SK-N-SH (cell line): ENCODE measurements around the gene SMAP1.

ENCODE experiments used
- EP300 ChIP-seq, 2 experiments: IDR thresholded peaks; 2 replicates each; pipeline versions ENCODE4 v1.4.0 to v1.6.1; 2012; ENCODE audit warnings: borderline replicate concordance in 1 of 2, low read depth in 1 of 2, low read length in 1 of 2
- IRF3 ChIP-seq: fragments of 150-350 bp; IDR thresholded peaks from 2 replicates; pipeline ENCODE4 v1.6.1; 2016; ENCODE audit warnings: mild to moderate bottlenecking, low read depth, low read length
- MEF2A ChIP-seq: IDR thresholded peaks from 2 replicates; pipeline ENCODE4 v1.4.0; 2012; ENCODE audit warnings: low read depth, borderline replicate concordance
- MXI1 ChIP-seq: IDR thresholded peaks from 2 replicates; pipeline ENCODE4 v1.6.1; 2012; ENCODE audit warnings: mild to moderate bottlenecking, low read depth, low read length, improper control_type of control experiment
- NRF1 ChIP-seq: IDR thresholded peaks from 2 replicates; pipeline ENCODE4 v1.6.1; 2012; ENCODE audit warnings: low read depth, mild to moderate bottlenecking, low read length
- POLR2AphosphoS5 ChIP-seq: IDR thresholded peaks from 2 replicates; pipeline ENCODE4 v1.6.1; 2012; ENCODE audit warnings: low read depth, low read length
- RAD21 ChIP-seq: IDR thresholded peaks from 2 replicates; pipeline ENCODE4 v1.6.1; 2012; ENCODE audit warnings: mild to moderate bottlenecking, low read length
- YY1 ChIP-seq: IDR thresholded peaks from 2 replicates; pipeline ENCODE4 v1.4.0; 2012; ENCODE audit warnings: low read depth, mild to moderate bottlenecking
- TF ChIP-seq, protein P1 (sequence below): fragments of 200-600 bp; sonication (generic); IDR thresholded peaks from 2 replicates; pipeline ENCODE4 v1.6.1; 2017; ENCODE audit warnings: antibody characterized with exemption, mild to moderate bottlenecking, moderate library complexity
- TF ChIP-seq, protein P2 (sequence below): IDR thresholded peaks from 2 replicates; pipeline ENCODE4 v1.4.0; 2012; ENCODE audit warnings: low read depth
- TF ChIP-seq, protein P3 (sequence below): fragments of 150-350 bp; IDR thresholded peaks from 2 replicates; pipeline ENCODE4 v1.6.1; 2017; ENCODE audit warnings: antibody characterized with exemption, low read length, low read depth, borderline replicate concordance

DNA sequence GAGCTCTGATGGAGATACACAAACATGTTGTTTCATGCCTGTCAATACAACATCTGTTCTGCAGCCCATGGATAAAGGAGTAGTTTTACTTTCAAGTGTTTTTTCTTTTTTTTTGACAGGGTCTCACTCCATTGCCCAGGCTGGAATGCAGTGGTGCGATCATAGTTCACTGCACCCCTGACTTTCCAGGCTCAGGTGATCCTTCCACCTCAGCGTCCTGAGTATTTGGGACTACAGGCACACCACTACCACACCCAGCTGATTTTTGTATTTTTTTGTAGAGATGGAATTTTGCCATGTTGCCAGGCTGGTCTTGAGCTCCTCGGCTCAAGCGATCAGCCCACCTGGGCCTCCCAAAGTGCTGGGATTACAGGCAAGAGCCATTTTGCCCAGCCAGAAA, 97.0 kb downstream of the SMAP1 start:
- TF ChIP-seq RAD21 (no peak), EP300 (IDR thresholded peaks at IDR 0.05; ENCODE audit: borderline replicate concordance in 1 of 2, low read depth in 1 of 2, low read length in 1 of 2) (no peak), YY1 (no peak), IRF3 (no peak), POLR2AphosphoS5 (no peak), NRF1 (no peak), MEF2A (no peak), MXI1 (no peak)
- TF ChIP-seq, protein P1, sequence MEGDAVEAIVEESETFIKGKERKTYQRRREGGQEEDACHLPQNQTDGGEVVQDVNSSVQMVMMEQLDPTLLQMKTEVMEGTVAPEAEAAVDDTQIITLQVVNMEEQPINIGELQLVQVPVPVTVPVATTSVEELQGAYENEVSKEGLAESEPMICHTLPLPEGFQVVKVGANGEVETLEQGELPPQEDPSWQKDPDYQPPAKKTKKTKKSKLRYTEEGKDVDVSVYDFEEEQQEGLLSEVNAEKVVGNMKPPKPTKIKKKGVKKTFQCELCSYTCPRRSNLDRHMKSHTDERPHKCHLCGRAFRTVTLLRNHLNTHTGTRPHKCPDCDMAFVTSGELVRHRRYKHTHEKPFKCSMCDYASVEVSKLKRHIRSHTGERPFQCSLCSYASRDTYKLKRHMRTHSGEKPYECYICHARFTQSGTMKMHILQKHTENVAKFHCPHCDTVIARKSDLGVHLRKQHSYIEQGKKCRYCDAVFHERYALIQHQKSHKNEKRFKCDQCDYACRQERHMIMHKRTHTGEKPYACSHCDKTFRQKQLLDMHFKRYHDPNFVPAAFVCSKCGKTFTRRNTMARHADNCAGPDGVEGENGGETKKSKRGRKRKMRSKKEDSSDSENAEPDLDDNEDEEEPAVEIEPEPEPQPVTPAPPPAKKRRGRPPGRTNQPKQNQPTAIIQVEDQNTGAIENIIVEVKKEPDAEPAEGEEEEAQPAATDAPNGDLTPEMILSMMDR = no peak
- TF ChIP-seq, protein P2, sequence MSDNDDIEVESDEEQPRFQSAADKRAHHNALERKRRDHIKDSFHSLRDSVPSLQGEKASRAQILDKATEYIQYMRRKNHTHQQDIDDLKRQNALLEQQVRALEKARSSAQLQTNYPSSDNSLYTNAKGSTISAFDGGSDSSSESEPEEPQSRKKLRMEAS = no peak
- TF ChIP-seq, protein P3, sequence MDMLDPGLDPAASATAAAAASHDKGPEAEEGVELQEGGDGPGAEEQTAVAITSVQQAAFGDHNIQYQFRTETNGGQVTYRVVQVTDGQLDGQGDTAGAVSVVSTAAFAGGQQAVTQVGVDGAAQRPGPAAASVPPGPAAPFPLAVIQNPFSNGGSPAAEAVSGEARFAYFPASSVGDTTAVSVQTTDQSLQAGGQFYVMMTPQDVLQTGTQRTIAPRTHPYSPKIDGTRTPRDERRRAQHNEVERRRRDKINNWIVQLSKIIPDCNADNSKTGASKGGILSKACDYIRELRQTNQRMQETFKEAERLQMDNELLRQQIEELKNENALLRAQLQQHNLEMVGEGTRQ = no peak
